ENCODE data around the gene GMCL1.
"Not testable (repeated sequence)": the region's sequence is repeated elsewhere in the genome, so short reads cannot be mapped to it uniquely, and the experiment has no call there.

The GMCL1 gene

DNA sequence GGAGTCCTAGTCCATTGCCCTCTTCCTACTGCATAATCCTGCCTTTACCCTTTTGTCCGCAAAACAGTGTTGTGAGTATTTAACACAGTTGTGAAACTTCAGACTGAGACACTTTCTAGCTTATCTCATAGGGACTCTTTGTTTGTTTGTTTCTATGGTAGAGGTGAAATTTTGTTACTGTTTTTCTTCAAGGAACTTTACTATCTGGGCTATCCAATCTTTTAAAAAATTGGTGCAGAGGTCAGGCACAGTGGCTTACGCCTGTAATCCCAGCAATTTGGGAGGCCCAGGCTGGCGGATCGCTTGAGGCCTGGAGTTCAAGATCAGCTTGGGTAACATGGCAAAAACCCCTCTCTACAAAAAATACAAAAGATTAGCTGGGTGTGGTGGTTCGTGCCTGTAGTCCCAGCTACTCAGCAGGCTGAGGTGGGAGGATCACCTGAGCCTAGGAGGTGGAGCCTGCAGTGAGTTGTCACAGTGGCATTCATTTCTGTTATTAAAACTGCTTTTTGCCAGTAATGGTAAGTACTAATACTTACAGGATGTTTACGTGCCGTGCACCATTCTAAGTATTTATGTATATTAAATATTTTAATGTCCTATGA lies 18.8 kb downstream of the GMCL1 start:
- no peak for DNase-seq

DNA sequence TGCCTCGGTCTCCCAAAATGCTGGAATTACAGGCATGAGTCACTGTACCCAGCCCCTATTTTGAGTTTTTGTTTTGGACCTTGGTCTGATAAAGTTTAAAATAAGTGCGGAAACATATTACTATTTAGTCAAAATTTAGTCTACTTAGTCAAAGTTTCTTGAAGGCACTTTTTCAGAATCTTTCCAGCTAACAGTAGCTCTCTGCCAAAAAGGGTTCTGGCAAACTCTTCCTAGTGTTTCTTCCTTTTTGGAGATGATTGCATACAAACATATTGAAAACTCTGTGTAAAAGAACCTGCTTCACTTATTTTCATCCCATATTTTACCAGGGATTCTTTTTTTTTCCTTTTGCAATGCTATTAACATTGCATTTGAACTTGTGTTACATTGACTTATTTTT lies 28.8 kb downstream of the GMCL1 start:
- no peak for DNase-seq

DNA sequence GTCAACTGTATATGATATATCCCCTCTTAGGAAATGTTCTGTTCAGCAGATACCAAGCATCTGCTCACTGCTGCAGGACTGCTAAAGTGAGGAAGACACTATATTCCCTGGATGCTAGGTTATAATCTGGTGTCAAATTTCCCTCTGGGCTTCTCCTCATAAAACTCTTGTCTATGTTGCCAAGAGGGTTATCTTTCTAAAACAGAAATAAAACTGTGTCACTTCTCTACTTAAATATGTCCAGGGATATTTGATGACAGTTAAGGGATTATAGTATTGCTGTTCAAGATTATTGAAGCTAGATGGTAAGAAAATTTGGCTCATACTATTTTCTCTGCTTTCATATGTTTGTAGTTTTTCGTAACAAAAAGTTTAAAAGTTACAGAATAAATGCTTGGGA lies 33.8 kb downstream of the GMCL1 start:
- no peak for DNase-seq

DNA sequence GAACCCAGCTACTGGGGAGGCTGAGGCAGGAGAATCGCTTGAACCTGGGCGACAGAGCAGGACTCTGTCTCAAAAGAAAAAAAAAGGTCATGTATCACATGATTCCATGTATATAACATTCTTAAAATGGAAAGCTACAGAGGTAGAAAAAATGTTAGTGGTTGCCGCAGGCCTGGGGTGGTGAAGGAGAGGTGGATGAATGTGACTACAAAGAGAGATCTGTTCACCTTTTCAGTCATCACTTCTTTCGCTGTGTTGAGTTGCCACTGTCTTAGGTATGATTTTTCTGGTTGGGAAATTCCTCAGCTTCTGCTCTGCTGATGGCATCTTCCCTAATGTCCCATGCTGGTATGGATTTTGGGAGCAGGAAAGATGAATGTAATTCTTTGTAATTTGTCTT lies 59.0 kb downstream of the GMCL1 start:
- DNase-seq: no peak

DNA sequence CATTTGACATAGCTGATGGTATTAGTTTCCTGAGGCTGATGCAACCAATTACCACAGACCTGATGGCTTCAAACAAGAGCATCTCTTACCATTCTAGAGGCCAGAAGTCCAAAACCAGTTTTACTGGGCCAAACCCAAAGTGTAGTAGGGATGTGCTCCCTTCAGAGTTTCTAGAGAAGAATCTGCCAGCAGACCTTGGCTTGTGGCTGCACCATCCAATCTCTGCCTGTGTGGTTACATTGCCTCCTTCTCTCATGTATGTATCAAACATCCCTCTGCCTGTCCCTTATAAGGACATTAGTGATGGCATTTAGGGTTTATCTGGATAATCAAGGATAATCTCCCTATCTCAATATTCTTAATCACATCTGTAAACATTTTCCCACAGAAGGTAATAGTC lies 59.8 kb downstream of the GMCL1 start:
- no peak for DNase-seq

DNA sequence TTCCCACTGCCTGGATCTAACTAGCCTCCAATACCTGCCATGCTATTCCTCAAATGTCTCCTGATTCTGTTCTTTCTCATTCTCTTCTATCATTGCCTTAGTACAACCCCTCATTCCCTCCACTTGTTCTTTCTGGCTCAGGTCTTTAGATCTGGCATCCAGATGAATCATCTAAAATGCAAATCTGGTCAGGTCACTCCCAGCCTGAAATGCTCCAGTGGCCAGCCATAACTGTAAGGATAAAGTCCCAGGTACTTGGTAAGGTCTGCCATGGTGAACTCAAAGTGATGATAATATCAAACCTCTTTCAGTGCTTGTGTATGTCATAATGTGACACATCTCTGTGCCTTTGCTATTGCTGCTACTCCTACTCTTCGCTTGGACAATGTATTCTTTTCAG lies 61.4 kb downstream of the GMCL1 start:
- no peak for DNase-seq

DNA sequence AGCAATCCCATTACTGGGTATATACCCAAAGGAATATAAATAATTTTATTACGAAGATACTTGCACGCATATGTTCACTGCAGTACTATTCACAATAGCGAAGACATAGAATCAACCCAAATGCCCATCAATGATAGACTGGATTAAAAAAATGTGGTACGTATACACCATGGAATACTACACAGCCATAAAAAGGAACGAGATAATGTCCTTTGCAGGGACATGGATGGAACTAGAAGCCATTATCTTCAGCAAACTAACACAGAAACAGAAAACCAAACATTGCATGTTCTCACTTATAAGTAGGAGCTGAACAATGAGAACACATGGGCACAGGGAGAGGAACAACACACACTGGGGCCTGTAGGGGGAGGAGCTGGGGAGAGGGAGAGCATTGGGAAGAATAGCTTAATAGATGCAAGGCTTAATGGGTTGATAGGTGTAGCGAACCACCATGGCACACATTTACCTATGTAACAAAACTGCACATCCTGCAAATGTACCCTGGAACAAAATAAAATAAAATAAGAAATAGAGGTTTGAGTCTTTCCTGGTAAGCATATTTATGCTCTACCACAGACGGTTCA lies 63.5 kb downstream of the GMCL1 start:
- not testable (repeated sequence) for DNase-seq

DNA sequence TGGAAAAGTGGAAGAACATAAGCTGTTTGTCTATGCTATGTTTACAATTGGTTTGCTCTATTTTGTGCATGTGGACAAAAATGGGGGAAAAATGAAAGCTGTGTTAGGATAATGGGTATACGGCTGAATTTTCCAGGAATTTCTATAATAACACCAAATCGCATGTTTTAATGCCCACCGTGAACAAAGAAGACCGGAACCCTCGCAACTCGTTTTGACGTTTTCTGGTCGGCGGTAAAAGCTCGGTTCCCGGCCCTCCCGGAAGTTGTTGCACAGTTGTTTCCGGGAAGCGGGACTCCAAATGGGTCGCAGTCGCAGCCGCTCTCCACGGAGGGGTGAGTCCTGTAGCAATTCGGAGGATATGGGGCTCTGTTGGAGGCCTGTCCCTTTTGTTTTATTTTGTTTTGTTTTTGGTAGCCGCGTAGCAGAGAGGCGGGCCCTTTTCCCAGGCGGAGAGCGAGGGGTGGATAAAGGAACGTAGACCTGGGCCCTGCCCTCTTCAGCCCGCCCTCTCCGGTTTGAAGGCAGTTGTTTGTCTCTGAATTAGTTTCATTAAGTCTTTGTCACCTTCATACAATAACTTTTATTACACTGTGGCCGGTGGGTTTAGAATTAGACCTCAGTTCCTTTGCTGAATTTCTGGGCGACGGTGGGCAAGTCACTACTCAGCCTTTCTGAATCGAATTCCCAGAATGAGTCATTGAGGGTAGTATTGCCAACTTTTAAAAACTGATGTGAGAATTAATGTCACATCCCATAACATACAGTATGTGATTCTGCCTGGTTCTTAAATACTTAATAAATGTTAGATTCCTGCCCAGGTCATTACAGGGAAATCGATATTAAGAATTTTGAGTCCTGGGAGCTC lies 64.5 kb downstream of the GMCL1 start, which contains the start of gene SNRNP27:
SNRNP27 (plus strand) TSS at position 273 of the 868 bp plus-strand sequence; CDS start at position 302, 29 bp downstream.
- DNase-seq: peak; percentile 67

DNA sequence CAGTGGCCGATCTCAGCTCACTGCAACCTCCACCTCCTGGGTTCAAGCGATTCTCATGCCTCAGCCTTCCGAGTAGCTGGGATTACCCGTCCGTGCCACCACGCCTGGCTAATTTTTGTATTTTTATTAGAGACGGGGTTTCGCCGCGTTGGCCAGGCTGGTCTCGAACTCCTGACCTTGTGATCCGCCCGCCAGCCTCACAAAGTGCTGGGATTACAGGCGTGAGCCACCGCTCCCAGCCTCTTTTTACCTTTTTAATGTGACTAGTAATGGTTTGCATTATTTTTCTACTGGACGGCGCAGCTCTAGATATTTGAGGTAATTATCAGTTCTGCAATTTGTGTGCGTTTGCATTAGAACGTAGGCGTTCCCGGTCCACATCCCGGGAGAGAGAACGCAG lies 65.3 kb downstream of the GMCL1 start:
- DNase-seq: not testable (repeated sequence)

DNA sequence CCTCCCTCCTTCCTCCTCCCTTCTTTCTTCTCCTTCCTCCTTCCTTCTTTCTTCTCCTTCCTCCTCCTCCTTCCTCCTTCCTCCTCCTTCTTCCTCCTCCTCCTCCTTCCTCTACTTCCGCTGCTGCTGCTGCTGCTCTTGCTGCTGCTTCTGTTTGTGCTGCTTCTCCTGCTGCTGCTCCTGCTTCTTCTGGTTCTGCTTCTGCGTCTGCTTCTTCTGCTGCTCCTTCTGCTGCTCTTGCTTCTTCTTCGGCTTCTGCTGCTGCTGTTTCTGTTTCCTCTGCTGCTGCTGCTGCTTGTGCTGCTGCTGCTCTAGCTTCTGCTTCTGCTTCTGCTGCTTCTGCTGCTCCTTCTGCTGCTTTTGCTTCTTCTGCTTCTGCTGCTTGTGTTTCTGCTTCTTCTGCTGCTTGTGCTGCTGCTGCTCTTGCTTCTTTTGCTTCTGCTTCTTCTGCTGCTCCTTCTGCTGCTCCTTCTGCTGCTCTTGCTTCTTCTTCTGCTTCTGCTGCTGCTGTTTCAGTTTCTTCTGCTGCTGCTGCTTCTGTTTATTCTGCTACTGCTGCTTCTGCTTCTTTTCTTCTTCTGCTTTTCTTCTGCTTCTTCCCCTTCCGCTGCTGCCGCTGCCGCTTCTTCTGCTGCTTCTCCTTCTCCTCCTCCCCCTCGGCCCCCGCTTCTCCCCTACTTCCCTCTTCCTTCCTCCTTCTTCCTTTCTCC lies 72.9 kb downstream of the GMCL1 start:
- DNase-seq: no peak

DNA sequence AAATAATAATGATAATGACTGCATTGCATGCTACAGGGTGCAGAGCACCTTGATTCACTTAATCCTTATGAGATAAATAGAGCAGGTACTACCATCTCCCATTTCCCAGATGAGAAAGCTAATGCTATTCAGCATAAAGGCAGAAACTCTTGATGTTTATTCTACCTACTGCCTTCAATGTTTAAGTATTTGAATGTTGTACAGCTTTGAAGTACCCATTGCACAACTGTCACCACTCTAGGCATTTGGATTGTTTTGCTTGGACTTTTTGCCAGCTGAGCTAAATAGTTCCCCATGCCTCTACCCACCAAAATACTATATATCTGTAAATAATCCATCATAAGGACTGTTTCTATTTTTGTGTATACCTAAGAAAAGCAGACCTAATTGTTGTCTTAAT lies 77.8 kb downstream of the GMCL1 start:
- DNase-seq: no peak

DNA sequence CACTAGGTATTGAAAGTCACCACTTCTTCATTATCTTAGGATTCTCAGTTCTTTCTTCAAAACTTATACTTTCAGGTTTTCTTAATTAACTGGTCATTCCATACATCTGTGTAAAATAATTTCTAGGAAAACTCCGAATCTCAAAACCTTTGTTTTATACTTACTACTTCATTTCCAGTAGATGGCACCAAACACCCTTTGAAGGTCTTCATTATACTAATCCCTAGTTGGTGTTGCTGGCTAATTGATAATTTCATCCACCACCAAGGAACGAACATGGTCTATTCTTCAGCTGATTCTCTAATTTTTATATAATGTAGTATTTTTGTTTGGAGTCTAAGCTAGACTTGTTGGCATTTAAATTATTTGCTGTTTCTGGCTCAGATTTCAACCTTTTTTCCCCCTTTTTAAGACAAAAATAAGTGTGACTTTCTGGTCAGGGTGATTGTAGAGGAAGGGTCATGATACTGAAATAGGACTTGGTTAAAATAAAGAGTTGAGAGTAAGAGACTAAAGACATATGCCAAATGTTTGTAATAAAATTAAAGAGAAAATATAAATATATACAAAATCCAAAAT lies 82.6 kb downstream of the GMCL1 start:
- DNase-seq: no peak

DNA sequence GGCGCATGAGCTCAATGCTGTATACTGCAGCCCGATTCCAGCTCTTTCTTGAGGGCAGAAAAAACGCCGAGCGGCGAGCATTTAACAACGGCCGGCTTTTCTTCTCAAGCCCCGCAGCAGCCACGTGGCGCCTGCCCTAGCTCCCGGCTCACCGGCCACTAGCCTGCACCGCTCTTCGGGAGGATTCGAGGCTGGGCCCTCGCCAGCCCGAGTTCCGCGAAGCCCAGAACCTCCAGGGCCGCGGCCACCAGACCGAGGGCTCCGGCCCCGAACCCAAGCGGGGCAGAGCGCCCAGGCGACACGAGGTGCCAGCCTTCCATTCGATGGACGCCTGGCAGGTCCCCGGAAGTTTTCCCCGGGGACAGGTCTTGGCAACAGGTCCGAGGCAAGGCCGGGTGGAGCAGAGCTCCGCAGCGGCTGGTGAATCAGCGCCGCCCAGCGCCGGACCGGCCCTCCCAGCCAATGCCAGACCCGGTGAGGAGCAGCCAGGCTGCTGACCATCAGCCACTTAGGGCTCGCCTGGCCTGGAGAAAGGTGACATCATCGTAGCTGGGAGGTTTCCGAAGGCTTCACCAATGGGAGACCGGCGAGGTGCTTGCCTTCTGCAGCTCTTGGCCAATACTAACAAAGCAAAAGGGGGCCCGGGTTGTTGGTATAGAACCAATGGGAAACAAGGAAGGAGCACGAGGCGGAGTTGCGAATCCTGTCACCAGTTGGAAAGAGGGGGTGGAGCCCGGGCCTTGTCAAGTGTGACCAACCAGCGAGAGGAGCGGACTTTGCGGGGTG lies 84.9 kb downstream of the GMCL1 start:
- no peak for DNase-seq

DNA sequence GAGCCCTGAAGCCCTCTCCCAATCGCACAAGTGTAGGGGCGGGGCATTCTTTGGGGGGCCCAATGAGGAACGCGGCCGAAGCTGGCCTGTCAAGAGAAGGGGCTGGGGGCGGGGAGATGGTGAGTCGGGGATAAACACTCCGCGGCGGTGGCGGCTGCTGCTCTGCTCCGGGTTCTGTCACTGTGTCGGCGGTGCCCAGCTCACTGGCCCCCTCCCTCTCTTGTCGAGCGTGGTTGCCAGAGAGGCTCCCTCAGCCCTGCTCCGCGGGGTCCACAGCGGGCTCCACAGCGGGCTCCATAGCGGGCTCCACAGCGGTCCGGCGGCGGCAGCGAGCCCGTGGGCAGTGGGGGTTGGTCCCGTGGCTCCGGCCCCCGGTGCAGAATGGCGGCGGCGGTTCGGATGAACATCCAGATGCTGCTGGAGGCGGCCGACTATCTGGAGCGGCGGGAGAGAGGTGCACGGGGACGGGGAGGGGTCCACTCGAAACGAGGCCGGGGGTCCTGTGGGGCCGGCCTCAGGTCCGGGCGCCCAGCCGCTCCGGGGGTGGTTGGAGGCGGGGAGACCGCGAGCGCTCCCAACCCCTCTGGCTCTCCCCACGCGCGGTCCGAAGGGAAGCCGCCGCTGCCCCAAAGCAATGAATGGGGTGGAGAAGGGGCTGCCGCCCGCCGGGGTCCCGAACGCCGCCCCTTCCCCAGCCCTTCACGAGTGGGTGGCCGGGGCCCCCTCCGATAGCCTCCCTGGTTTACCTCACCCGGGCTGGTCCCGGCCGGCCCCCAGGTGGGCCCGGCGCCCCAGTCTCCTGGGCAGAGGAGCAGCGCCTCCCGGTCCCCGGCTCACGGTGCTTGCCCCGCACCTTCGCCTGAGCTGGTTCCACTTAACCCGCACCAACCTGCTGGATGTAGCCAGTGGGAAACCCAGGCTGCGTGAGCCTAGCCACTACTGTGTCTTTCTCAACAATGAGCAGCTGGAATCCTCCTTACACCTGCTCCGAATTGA lies 85.8 kb downstream of the GMCL1 start, which contains the start of gene MXD1:
MXD1 (plus strand) TSS at position 160 of the 996 bp plus-strand sequence; CDS start at position 382, 222 bp downstream.
- peak; percentile 98 for DNase-seq

DNA sequence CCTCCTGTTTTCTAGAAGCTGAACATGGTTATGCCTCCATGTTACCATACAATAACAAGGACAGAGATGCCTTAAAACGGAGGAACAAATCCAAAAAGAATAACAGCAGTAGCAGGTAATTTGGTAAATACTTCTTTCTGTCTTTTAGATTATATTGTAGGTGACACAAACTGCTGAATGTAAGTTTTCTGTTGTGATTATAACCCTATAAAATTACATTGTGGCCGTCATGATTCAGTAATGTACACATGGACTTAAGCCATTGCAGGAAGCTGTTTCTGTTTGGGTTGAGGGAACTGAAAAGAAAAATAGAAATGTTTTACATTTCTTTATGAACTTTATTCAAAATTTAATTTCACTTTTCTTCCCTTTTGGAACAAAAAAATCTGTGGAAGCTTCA lies 86.6 kb downstream of the GMCL1 start:
- DNase-seq: no peak

DNA sequence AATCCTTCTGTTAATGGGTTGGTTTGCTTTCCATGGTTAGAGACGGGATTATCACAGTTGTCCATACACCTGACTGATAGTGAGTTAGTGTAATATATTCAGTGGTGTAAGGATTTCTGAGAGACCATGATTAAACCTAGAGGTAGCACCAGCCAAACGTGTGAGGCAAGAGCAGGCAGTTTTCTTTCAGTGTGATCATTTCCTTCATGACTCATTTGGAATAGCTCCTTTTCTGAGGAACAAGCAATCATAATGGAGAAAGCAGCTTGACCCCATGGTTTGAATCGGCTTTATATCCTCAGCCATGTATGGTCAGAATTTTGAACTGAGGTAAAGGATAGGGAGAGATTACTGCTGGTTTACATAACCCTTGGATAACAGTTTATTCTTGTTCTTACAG lies 88.4 kb downstream of the GMCL1 start:
- DNase-seq: no peak

DNA sequence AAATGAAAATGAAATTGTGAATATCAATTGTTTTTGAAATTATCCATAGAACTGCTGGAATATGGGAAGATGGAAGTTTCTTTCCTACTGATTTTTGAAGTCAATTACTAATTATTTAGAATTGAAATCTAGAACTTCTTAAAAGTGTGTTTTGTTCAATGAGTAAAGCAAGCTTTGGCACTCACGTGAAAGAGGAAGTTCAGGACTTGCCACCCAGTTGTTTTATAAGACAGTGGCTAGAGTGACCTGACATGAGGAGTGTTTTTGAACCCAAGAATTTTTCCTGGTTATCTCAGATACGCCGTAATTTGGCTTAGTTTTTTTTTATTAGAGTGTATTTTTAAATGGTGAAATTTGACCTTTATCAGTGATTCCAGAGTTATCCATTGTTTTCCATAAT lies 88.9 kb downstream of the GMCL1 start:
- no peak for DNase-seq

DNA sequence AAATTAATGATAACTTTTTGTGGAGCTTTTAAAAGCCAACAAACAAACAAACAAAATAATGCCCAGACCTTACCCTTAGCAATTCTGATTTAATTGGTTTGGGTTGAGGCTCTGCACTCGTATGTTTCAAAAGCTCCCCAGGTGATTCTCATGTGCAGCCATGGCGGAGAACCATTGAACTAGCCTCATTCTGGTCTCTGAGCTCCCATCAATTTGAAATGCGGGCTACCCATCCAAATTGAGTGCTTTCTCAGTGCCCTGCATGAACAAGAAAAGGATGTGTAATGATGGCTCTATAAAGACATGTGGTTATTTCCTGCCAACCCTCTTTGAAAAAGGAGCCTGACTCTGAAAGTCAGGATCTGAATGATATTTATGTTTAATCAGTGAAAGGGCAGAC lies 93.7 kb downstream of the GMCL1 start:
- DNase-seq: no peak

DNA sequence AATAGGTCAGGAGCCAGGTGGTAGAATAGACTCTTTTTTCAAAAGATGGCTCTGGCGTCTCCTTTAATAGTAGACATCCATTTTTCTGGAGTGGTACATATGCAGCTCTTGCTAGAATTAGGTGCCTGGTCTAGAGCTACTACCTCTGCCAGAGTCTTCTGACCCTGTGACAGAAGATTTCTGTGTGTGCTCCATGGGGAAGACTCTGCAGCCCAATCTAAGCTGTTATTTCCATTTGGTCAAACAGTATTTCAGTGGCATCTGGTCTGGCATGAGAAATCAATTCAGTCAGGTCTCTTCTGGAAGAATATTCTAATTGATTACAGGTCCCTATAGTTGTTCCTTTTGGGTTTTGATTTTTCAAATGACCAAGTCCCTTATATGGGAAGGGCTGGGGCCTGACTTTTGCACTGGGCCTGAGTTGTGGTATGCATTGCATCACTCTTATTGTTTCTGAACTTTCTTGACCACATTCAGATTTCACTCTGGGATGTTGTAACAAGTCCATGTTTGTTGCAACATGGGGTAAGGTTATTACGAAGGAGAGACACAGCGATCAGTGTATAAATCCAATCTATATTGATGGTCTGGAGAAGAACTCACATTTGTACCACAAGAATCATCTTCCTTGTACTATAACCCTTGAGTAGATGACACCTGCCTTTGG lies 97.5 kb downstream of the GMCL1 start:
- DNase-seq: no peak

All from T-helper 9 cell (primary cell).